ENCODE measurements around the gene GLIPR2. TPM values are rescaled to one million over a fixed set of nuclear protein-coding genes. Genes with fewer than 3 reads are reported as not detected.

GLIPR2 gene
- polyA plus RNA-seq, 1 donor from 2014 or later = 8.0 TPM

DNA sequence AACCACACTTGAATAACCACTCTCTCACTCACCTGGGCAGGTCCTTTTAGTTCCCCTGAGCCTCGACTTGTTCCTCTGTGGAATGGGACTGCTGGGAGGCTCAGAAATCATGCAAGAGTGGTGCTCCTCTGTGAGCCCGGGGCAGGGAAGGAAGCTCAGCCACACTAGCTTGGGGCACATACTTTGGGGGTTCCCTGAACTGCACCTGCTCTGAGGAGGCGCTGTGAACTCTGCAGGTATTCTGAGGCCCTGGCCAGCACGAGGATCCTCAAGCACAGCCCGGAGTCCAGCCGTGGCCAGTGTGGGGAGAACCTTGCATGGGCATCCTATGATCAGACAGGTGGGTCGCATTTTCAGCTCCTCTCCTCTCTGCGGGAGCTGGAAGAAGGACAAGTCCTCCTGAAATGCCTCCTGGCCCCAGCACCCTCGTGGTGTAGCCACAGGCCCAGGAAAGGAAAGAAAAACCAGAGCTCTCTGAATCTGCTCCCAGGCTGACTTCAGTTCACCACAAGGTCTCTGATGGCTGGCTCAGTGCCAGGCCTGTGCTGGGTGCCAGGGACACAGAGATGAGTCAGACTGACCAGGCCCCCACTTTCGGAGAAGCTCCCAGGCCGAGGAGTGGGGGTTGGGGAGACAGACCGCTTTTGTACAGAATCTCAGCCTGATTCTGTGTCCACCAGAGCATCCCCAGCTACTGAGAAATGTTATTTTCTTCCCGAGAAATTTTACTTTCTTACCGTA is 11.9 kb downstream of the GLIPR2 start:
- no peak overlapping the region for H3K9ac ChIP-seq (ENCODE audit: low read length)

GRCh38 chr9:36149197-36149596 is 12.7 kb downstream of the GLIPR2 start:
- Histone ChIP-seq H3K9me2 (ENCODE audit: insufficient read depth, low read length) (no peaks in the 10 kb centered on the region), H3K27me3 (ENCODE audit: insufficient read depth, low read depth, low read length) (no peaks in the 10 kb centered on the region), H3K79me2 (replicated peaks; ENCODE audit: insufficient read depth, low read length) (no peaks in the 10 kb centered on the region), H4K20me1 (ENCODE audit: insufficient read depth) (no peaks in the 10 kb centered on the region), H2AFZ (ENCODE audit: low read depth, low read length) (no peak overlapping the region), H3K36me3 (ENCODE audit: insufficient read depth, low read length) (no peaks in the 10 kb centered on the region), H3K4me3 (ENCODE audit: low read length) (no peak overlapping the region), H3K4me2 (ENCODE audit: low read length) (no peak overlapping the region), H3K9me3 (ENCODE audit: low read length) (no peaks in the 10 kb centered on the region), H3F3A (ENCODE audit: insufficient read depth, low read length, poor library complexity, severe bottlenecking) (no peaks in the 10 kb centered on the region), H3K27ac (ENCODE audit: low read length) (no peak overlapping the region), H3K9ac (ENCODE audit: low read length) (no peak overlapping the region)
- TF ChIP-seq, protein P1, sequence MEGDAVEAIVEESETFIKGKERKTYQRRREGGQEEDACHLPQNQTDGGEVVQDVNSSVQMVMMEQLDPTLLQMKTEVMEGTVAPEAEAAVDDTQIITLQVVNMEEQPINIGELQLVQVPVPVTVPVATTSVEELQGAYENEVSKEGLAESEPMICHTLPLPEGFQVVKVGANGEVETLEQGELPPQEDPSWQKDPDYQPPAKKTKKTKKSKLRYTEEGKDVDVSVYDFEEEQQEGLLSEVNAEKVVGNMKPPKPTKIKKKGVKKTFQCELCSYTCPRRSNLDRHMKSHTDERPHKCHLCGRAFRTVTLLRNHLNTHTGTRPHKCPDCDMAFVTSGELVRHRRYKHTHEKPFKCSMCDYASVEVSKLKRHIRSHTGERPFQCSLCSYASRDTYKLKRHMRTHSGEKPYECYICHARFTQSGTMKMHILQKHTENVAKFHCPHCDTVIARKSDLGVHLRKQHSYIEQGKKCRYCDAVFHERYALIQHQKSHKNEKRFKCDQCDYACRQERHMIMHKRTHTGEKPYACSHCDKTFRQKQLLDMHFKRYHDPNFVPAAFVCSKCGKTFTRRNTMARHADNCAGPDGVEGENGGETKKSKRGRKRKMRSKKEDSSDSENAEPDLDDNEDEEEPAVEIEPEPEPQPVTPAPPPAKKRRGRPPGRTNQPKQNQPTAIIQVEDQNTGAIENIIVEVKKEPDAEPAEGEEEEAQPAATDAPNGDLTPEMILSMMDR (IDR thresholded peaks at IDR 0.05; ENCODE audit: poor library complexity, severe bottlenecking) = no peak
- no peak for TF ChIP-seq SMC3 (conservative IDR thresholded peaks at IDR 0.05; ENCODE audit: poor library complexity)
- no peak for TF ChIP-seq TAF1 (IDR thresholded peaks at IDR 0.05; ENCODE audit: low read depth)
- no peak for TF ChIP-seq POLR2AphosphoS5 (IDR thresholded peaks at IDR 0.05)
- no peak for TF ChIP-seq RAD21 (conservative IDR thresholded peaks at IDR 0.05)
- TF ChIP-seq EP300 (conservative IDR thresholded peaks at IDR 0.05; ENCODE audit: poor library complexity, severe bottlenecking) = no peak
- TF ChIP-seq EZH2 (IDR thresholded peaks at IDR 0.05; ENCODE audit: borderline replicate concordance, insufficient read depth, low read length, poor library complexity, severe bottlenecking) = no peak
- no peak for TF ChIP-seq REST (IDR thresholded peaks at IDR 0.05; ENCODE audit: borderline replicate concordance)

More for the DNA sequence above, 11.9 kb downstream of the GLIPR2 start:
- Histone ChIP-seq H3K79me2 (replicated peaks; ENCODE audit: insufficient read depth, low read length) (no peaks in the 10 kb centered on the region), H2AFZ (ENCODE audit: low read depth, low read length) (no peak overlapping the region), H3K27me3 (ENCODE audit: insufficient read depth, low read depth, low read length) (no peaks in the 10 kb centered on the region), H3K4me3 (ENCODE audit: low read length) (no peak overlapping the region), H3K9me3 (ENCODE audit: low read length) (no peaks in the 10 kb centered on the region), H3K9me2 (ENCODE audit: insufficient read depth, low read length) (no peaks in the 10 kb centered on the region), H3K4me2 (ENCODE audit: low read length) (no peak overlapping the region), H3F3A (ENCODE audit: insufficient read depth, low read length, poor library complexity, severe bottlenecking) (no peaks in the 10 kb centered on the region), H4K20me1 (ENCODE audit: insufficient read depth) (no peaks in the 10 kb centered on the region), H3K27ac (ENCODE audit: low read length) (no peak overlapping the region), H3K36me3 (ENCODE audit: insufficient read depth, low read length) (no peaks in the 10 kb centered on the region)
- TF ChIP-seq RAD21 (conservative IDR thresholded peaks at IDR 0.05) (no peak), EZH2 (IDR thresholded peaks at IDR 0.05; ENCODE audit: borderline replicate concordance, insufficient read depth, low read length, poor library complexity, severe bottlenecking) (no peak), TAF1 (IDR thresholded peaks at IDR 0.05; ENCODE audit: low read depth) (no peak), REST (IDR thresholded peaks at IDR 0.05; ENCODE audit: borderline replicate concordance) (no peak)
- TF ChIP-seq, protein P1 (IDR thresholded peaks at IDR 0.05; ENCODE audit: poor library complexity, severe bottlenecking) = no peak

All from neural cell (in vitro differentiated cells).